Stomach (tissue), 9 donors: ENCODE results near the gene TRABD2B. TPM values are rescaled to one million over a fixed set of nuclear protein-coding genes. Genes with fewer than 3 reads are reported as not detected.

Source experiments
- DNase-seq, 2 donors: peaks; one replicate each; pipeline versions ENCODE4 v3.0.0 to v3.0.0-alpha.2; 2013 to 2019
- H3K27ac ChIP-seq, 5 donors: fragments of 200-600 bp in 4 of 5; sonication (generic) in 4 of 5; one replicate each; pipeline ENCODE4 v1.5.1; 2013 to 2019; ENCODE audit warnings: mild to moderate bottlenecking in 1 of 5, moderate library complexity in 1 of 5
- H3K27me3 ChIP-seq, 3 donors: fragments of 200-600 bp; sonication (generic); one replicate each; pipeline ENCODE4 v1.5.1; 2017 to 2019; ENCODE audit warnings: mixed run types in 1 of 3
- H3K36me3 ChIP-seq, 4 donors: fragments of 200-600 bp; sonication (generic); 1 replicate in 3 of 4; 2 replicates in 1 of 4; pipeline ENCODE4 v1.5.1; 2016 to 2019
- H3K4me1 ChIP-seq, 4 donors: fragments of 200-600 bp; sonication (generic); one replicate each; pipeline ENCODE4 v1.5.1; 2016 to 2019
- H3K4me3 ChIP-seq, 4 donors: fragments of 200-600 bp; sonication (generic) in 3 of 4; one replicate each; pipeline ENCODE4 v1.5.1; 2016 to 2019; ENCODE audit warnings: mild to moderate bottlenecking in 1 of 4
- H3K9me3 ChIP-seq, 4 donors: fragments of 200-600 bp; sonication (generic); one replicate each; pipeline ENCODE4 v1.5.1; 2016 to 2019
- CTCF ChIP-seq, 7 experiments: fragments of 450-650 bp in 4 of 7; fragments of 200-600 bp in 3 of 7; sonication (generic) in 3 of 7; IDR thresholded peaks; one replicate each; pipeline ENCODE4 v1.5.1; 2016 to 2019; ENCODE audit warnings: antibody characterized with exemption in 7 of 7, control low read depth in 2 of 7, mild to moderate bottlenecking in 1 of 7
- POLR2A ChIP-seq, 4 donors: fragments of 450-650 bp; IDR thresholded peaks; one replicate each; pipeline ENCODE4 v1.6.1; 2016; ENCODE audit warnings: antibody characterized with exemption in 4 of 4, control low read depth in 2 of 4, mild to moderate bottlenecking in 1 of 4, moderate library complexity in 1 of 4
- POLR2AphosphoS5 ChIP-seq, 3 donors: sonication (generic); formaldehyde crosslinking; IDR thresholded peaks; one replicate each; pipeline ENCODE4 v1.6.1; 2016; ENCODE audit warnings: antibody characterized with exemption in 3 of 3
- WGBS, 5 donors: extraction: QIAGEN DNeasy Blood & Tissue Kit in 3 of 5; methylation state at CpG; one replicate each; pipeline versions ENCODE4 v1.1.5 to v1.1.7; 2013 to 2018; 5-methylcytosine and 5-hydroxymethylcytosine counted together
- intact Hi-C: fragments of 100-400 bp; cut with DNase I; formaldehyde crosslinking; loops from one replicate; pipeline ENCODE4 v1.15.1; 2023; ENCODE audit warnings: low total_unique reads
- polyA plus RNA-seq, 3 donors: library from polyadenylated mRNA; stranded (reverse); fragments of 200-250 nt; gene quantifications; one replicate each; pipeline ENCODE4 v1.2.3, GENCODE V29; 2013
- total RNA-seq, 5 donors: library from RNA; depleted of rRNA; stranded (reverse); fragments of >200 nt; gene quantifications; one replicate each; pipeline versions ENCODE4 v1.1.0 to v1.2.3, GENCODE V29; 2014 to 2016
- donor health status: healthy with polysubstance abuse.
- donor health status: Bipolar disorder and iron deficiency.
- donor health status: healthy.

TRABD2B gene
- total and polyA plus RNA-seq, 8 donors: 0.31 to 2.0 (median 0.93) TPM; not detected in 1

- Histone ChIP-seq H3K4me1 (peaks cover 6 to 31% (median 18%) of the 10 kb centered on the region in 4 donors), H3K27ac (no peak overlapping the region), H3K27me3 (peaks cover 0 to 9% (median 0%) of the 10 kb centered on the region in 3 donors), H3K9me3 (peaks cover 0 to 8% (median 5%) of the 10 kb centered on the region in 4 donors), H3K36me3 (no peaks in the 10 kb centered on the region), H3K4me3 (no peak overlapping the region)
- no peak for DNase-seq
- intact Hi-C loops: no loop called here
- TF ChIP-seq CTCF (IDR thresholded peaks at IDR 0.05) (no peak), POLR2AphosphoS5 (IDR thresholded peaks at IDR 0.05) (no peak), POLR2A (IDR thresholded peaks at IDR 0.05) (no peak)
- 67 to 82% (median 80%) methylated on average over 4 of the region's 4 CpGs for WGBS, 5 donors
These were observed 156.6 kb downstream of the TRABD2B start for GRCh38 chr1:47840393-47841190.

GRCh38 chr1:47839433-47839760 is 157.8 kb downstream of the TRABD2B start:
- Histone ChIP-seq H3K4me1 (peaks cover 6 to 31% (median 18%) of the 10 kb centered on the region in 4 donors), H3K9me3 (peaks cover 0 to 14% (median 11%) of the 10 kb centered on the region in 4 donors), H3K27ac (no peak overlapping the region), H3K27me3 (peaks cover 0 to 9% (median 0%) of the 10 kb centered on the region in 3 donors), H3K36me3 (no peaks in the 10 kb centered on the region), H3K4me3 (no peak overlapping the region)
- no peak for TF ChIP-seq POLR2A (IDR thresholded peaks at IDR 0.05)
- 62 to 69% (median 67%) methylated on average over 4 of the region's 4 CpGs for WGBS, 5 donors
- no peak for DNase-seq
- intact Hi-C loops: no loop called here

GRCh38 chr1:47838562-47839432 is 158.4 kb downstream of the TRABD2B start:
- Histone ChIP-seq H3K36me3 (no peaks in the 10 kb centered on the region), H3K4me3 (no peak overlapping the region), H3K9me3 (peaks cover 0 to 15% (median 14%) of the 10 kb centered on the region in 4 donors), H3K27ac (peak overlapping the region in 3 of 5 donors; percentile 6 to 44 (median 41)), H3K4me1 (peaks cover 6 to 31% (median 18%) of the 10 kb centered on the region in 4 donors), H3K27me3 (peaks cover 0 to 9% (median 0%) of the 10 kb centered on the region in 3 donors)
- no peak for TF ChIP-seq POLR2A (IDR thresholded peaks at IDR 0.05)
- peak in 1 of 2 donors; percentile 32 for DNase-seq
- 53 to 75% (median 54%) methylated on average over 16 of the region's 16 CpGs for WGBS, 5 donors
- intact Hi-C loops: no loop called here

- DNase-seq: peak; percentile 32 to 63
- TF ChIP-seq CTCF (IDR thresholded peaks at IDR 0.05) (no peak), POLR2AphosphoS5 (IDR thresholded peaks at IDR 0.05) (peak in 1 of 3 donors; percentile 38)
- peaks cover 6 to 31% (median 18%) of the 10 kb centered on the region in 4 donors for H3K4me1 ChIP-seq
- WGBS, 5 donors: 43 to 71% (median 59%) methylated on average over 5 of the region's 5 CpGs
- H3K36me3 ChIP-seq: no peaks in the 10 kb centered on the region
- H3K27me3 ChIP-seq: peaks cover 0 to 3% (median 0%) of the 10 kb centered on the region in 3 donors
- peaks cover 0 to 15% (median 14%) of the 10 kb centered on the region in 4 donors for H3K9me3 ChIP-seq
- intact Hi-C loops: no loop called here
- H3K4me3 ChIP-seq: no peak overlapping the region
- H3K27ac ChIP-seq: peak overlapping the region in 4 of 5 donors; percentile 6 to 44 (median 28)
These were observed 159.2 kb downstream of the TRABD2B start for GRCh38 chr1:47837866-47838561.
